NB4 (cell line): ENCODE measurements around the gene CNGA2.

Experiments used
- DNase-seq: peaks from one replicate; pipeline ENCODE4 v3.0.0; 2010; ENCODE audit warnings: low read depth
- H3K4me3 ChIP-seq: one replicate; pipeline ENCODE4 v1.5.1; 2011; ENCODE audit warnings: mild to moderate bottlenecking, low read depth, low read length, moderate library complexity
- CTCF ChIP-seq: IDR thresholded peaks from one replicate; pipeline ENCODE4 v1.5.1; 2012; ENCODE audit warnings: low read depth, low read length
- MYC ChIP-seq: IDR thresholded peaks from 2 replicates; pipeline ENCODE4 v1.6.1; 2011; ENCODE audit warnings: low read depth, low read length
- POLR2A ChIP-seq: IDR thresholded peaks from 2 replicates; pipeline ENCODE4 v1.6.1; 2011; ENCODE audit warnings: mild to moderate bottlenecking; ENCODE audit not compliant: insufficient read length; ENCODE audit errors: extremely low read depth
- TF ChIP-seq, protein P1 (sequence below): IDR thresholded peaks from 2 replicates; pipeline ENCODE4 v1.6.1; 2011; ENCODE audit warnings: low read depth, low read length

Gene CNGA2

DNA sequence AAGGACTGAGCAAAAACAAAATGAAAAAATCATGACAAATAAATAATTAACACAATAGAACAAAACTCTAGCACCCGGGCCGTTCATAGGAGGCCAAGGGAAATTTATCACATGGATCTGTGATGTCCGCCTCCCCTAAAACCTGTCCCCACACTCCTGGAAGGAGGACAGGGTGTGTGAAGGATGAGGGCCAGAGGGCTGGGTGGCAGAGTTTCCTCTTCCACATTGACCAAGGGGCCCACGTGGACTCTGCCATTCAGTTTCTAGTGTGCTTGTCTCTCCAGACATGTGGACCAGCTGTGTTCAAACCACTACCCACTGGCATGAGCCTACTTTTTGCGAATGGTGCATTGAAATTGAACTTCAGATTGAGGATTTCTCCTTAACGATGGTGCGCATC is 33.0 kb upstream of the CNGA2 start:
- no peak overlapping the region for H3K4me3 ChIP-seq
- TF ChIP-seq, protein P1, sequence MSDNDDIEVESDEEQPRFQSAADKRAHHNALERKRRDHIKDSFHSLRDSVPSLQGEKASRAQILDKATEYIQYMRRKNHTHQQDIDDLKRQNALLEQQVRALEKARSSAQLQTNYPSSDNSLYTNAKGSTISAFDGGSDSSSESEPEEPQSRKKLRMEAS, result no peak
- TF ChIP-seq POLR2A, result no peak
- no peak for TF ChIP-seq CTCF
- no peak for TF ChIP-seq MYC
- DNase-seq, result no peak

- no peak for DNase-seq
These were observed 32.4 kb upstream of the CNGA2 start for GRCh38 chrX:151702026-151702714.

GRCh38 chrX:151702741-151703340 is 31.7 kb upstream of the CNGA2 start:
- DNase-seq, result no peak
- TF ChIP-seq, protein P1, result no peak
- TF ChIP-seq MYC, result no peak
- no peak for TF ChIP-seq POLR2A
- TF ChIP-seq CTCF, result no peak
- no peak overlapping the region for H3K4me3 ChIP-seq

More at GRCh38 chrX:151702026-151702714, 32.4 kb upstream of the CNGA2 start:
- H3K4me3 ChIP-seq, result no peak overlapping the region
- TF ChIP-seq, protein P1, result no peak
- TF ChIP-seq MYC (no peak), POLR2A (no peak), CTCF (no peak)

GRCh38 chrX:151703487-151703886 is 31.1 kb upstream of the CNGA2 start:
- no peak for TF ChIP-seq POLR2A
- no peak for TF ChIP-seq MYC
- TF ChIP-seq, protein P1, result no peak
- TF ChIP-seq CTCF, result no peak
- no peak for DNase-seq
- no peak overlapping the region for H3K4me3 ChIP-seq

DNA sequence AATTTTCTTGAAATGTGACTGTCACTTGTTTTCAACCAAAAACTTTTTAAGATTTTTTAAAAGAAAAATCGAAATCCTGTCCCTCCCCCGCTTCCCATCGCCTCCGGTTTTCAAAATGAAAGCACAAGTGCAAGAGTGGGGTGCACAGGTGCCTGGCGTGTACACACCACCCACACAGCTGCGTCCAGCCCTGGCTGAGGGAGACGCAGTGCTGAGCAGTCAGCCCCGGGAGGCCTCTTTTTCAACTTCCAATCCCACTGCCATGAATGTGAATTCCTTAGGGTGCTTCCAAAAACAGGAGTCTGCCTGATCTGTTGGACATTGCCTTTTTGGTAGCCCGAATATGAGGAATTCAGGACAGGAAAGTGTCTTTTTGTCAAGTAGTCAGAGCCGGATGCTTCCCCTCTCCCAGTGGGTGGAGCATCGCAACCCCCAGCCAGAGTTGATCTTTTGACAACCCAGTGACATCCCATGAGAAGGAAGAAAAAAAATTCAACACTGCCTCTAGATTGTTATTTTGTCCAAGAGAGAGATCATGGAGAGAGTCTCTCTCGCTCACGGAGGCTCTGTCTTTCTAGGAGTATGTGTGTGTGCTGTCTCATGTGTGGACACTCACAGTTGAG is 30.4 kb upstream of the CNGA2 start:
- H3K4me3 ChIP-seq, result no peak overlapping the region
- TF ChIP-seq, protein P1, result no peak
- TF ChIP-seq MYC, result no peak
- TF ChIP-seq POLR2A, result no peak
- no peak for TF ChIP-seq CTCF
- no peak for DNase-seq
